Subcutaneous adipose tissue (tissue), 4 donors: ENCODE results near the gene VAV3. TPM values are rescaled to one million over a fixed set of nuclear protein-coding genes. Genes with fewer than 3 reads are reported as not detected.

Source experiments
- total RNA-seq, 4 donors: library from RNA; depleted of rRNA; stranded (reverse); fragments of >200 nt; gene quantifications; one replicate each; pipeline ENCODE4 v1.1.0, GENCODE V29; 2016
- TF ChIP-seq, protein P1 (sequence below): fragments of 450-650 bp; IDR thresholded peaks from one replicate; pipeline ENCODE4 v1.5.1; 2016; ENCODE audit warnings: low read depth, mild to moderate bottlenecking, control low read depth, antibody characterized with exemption, moderate library complexity

VAV3 gene
- total RNA-seq, 4 donors from 2014 or later = 7.0 to 13.1 (median 10.1) TPM

- TF ChIP-seq, protein P1, sequence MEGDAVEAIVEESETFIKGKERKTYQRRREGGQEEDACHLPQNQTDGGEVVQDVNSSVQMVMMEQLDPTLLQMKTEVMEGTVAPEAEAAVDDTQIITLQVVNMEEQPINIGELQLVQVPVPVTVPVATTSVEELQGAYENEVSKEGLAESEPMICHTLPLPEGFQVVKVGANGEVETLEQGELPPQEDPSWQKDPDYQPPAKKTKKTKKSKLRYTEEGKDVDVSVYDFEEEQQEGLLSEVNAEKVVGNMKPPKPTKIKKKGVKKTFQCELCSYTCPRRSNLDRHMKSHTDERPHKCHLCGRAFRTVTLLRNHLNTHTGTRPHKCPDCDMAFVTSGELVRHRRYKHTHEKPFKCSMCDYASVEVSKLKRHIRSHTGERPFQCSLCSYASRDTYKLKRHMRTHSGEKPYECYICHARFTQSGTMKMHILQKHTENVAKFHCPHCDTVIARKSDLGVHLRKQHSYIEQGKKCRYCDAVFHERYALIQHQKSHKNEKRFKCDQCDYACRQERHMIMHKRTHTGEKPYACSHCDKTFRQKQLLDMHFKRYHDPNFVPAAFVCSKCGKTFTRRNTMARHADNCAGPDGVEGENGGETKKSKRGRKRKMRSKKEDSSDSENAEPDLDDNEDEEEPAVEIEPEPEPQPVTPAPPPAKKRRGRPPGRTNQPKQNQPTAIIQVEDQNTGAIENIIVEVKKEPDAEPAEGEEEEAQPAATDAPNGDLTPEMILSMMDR = no peak
Observed at GRCh38 chr1:107704911-107705310, 260.1 kb downstream of the VAV3 start.

DNA sequence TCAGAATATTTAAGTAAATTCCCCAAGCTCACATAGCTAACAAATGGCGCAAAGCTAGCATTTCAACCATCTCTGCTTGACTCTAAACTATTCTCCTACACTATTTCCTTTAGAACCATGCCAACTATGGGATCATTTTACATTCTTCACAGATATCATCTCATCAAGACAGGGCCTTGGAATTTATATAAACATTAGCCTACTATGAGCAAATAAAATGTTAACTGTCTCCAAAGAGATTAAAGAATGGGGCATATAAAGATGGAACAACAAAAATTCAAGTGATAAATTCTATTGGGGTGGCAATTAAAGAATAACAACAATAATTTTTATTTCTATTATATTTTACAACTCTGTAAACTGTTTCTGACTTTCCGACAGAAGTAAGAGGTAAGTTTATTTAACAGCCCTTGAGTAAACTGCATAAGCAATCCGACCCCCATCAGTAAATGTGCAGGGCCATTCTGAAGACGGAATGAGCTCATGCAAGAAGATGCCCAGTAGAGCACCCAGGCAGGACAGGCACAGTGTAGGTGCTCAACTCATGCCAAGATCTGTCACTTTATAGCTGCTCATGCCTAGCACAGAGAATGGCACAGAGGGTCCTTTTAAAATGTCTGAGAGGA, 261.9 kb downstream of the VAV3 start:
- TF ChIP-seq, protein P1 = no peak

DNA sequence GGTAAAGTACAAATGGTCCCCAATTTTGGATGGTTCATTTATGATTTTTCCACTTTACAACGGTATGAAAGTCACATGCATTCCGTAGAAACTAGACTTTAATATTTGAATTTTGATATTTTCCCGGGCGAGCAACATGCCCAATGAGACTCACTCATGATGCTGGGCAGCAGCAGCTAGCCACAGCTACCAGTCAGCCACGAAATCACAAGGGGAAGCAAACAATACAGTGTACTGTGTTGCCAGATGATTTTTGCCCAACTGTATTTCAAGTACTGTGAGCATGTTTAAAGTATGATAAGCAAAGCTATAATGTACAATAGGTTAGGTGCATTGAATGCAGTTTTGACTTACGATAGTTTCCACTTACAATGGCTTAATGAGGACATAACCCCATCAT, 266.8 kb downstream of the VAV3 start:
- TF ChIP-seq, protein P1 = no peak

- TF ChIP-seq, protein P1 = no peak
Observed at GRCh38 chr1:107695341-107695740, 269.6 kb downstream of the VAV3 start.

- TF ChIP-seq, protein P1 = no peak
Observed at GRCh38 chr1:107692580-107693345, 272.2 kb downstream of the VAV3 start.

- TF ChIP-seq, protein P1 = no peak
Observed at GRCh38 chr1:107691540-107691939, 273.4 kb downstream of the VAV3 start.

DNA sequence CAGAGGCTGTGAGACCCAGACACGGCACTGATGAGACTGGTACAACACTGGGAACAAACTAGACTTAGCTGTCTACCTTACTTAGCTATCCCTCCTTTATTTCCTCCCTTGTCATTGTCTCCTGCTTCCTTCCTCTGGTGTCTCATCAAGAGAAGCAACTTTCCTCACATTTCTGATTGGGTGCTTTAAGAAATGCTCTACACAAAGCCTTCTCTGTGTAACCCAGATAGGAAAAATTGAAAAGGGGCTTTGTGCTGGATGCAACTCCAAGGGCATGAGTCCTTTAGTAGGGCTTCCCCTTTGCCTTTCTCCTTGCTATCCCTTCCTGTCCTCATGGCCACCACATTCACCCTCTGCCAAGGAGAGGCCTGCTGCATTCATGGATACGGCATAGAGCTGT, 274.5 kb downstream of the VAV3 start:
- TF ChIP-seq, protein P1 = no peak
